ENCODE results near the gene HNF4A. TPM values are rescaled to one million over a fixed set of nuclear protein-coding genes. Genes with fewer than 3 reads are reported as not detected.

Gene HNF4A
- total and polyA plus RNA-seq, 2 of the 13 experiments (the other 11 are each of a cell fraction or from before 2014, with no cell fraction given): 80.9 to 169 TPM

GRCh38 chr20:44477151-44477550 is 121.7 kb downstream of the HNF4A start:
- no peak for ATAC-seq
- Histone ChIP-seq H3K79me2 (ENCODE audit: insufficient read depth, low read length) (peaks cover 12% of the 10 kb centered on the region), H2AFZ (ENCODE audit: low read length) (no peak overlapping the region), H3K27me3 (ENCODE audit: control insufficient read depth in 1 of 2, insufficient read depth in 2 of 2, low read length in 2 of 2) (no peaks in the 10 kb centered on the region; a peak in 1 of 5 replicates), H3K4me3 (replicated peaks in 1 of 3; ENCODE audit: insufficient read depth in 1 of 3, low read depth in 2 of 3, low read length in 3 of 3) (no peak overlapping the region; a peak in 1 of 6 replicates), H3K4me2 (ENCODE audit: low read depth, low read length) (peak overlapping the region; percentile 99), H3K36me3 (replicated peaks in 1 of 2; ENCODE audit: control insufficient read depth in 1 of 2, insufficient read depth in 2 of 2, low read length in 2 of 2) (peaks cover 8 to 23% of the 10 kb centered on the region in 2 experiments), H3K9ac (ENCODE audit: insufficient read depth, low read depth, low read length) (no peak overlapping the region), H3K27ac (ENCODE audit: extremely low read length, insufficient read depth, low read length) (no peak overlapping the region), H4K20me1 (ENCODE audit: insufficient read depth, low read length) (no peaks in the 10 kb centered on the region), H3K4me1 (ENCODE audit: insufficient read depth, low read length) (peaks cover 33% of the 10 kb centered on the region), H3K9me3 (ENCODE audit: low read length) (no peaks in the 10 kb centered on the region)
- no peak for DNase-seq (ENCODE audit: low spot score)
- in situ Hi-C loops (cut with HindIII; ENCODE audit: extremely low pct_ligation_motif_present, low pct_unique_long_range_greater_than_20kb) (loop anchor here (5.0 to 10.0 kb wide), 2 partner anchors 130 to 362 kb away; no protein-coding TSS in a partner anchor), intact Hi-C loops (cut with micrococcal nuclease; ENCODE audit: unreplicated experiment) (no loop called here)
- CTCF ChIA-PET (ENCODE audit: low intra/inter-chr PET ratio, low total read pairs): no interaction called here
- POLR2A ChIA-PET: interaction anchor here (1.1 to 3.3 kb wide), 4 partner anchors 10 to 175 kb away, joined by 3 to 19 read pairs (median 3); no protein-coding TSS in a partner anchor
- WGBS (ENCODE audit: low lambda C conversion rate): 91% methylated on average over 3 of the region's 3 CpGs
- FAIRE-seq: no peak
- no TSS peak for BruUV-seq (replicated peaks)
- no peak for TF ChIP-seq JUNB (CRISPR knock-in tag; IDR thresholded peaks at IDR 0.05; ENCODE audit: borderline replicate concordance)
- no peak for TF ChIP-seq TBX2 (CRISPR knock-in tag; IDR thresholded peaks at IDR 0.05; ENCODE audit: borderline replicate concordance)
- TF ChIP-seq ZNF670 (CRISPR knock-in tag; IDR thresholded peaks at IDR 0.05; ENCODE audit: borderline replicate concordance): no peak
- TF ChIP-seq ZNF362 (CRISPR knock-in tag; IDR thresholded peaks at IDR 0.05; ENCODE audit: borderline replicate concordance): no peak
- 0 out of 2 replicates have a peak, but pooled peaks have one; percentile 18 for TF ChIP-seq ZNF788 (CRISPR knock-in tag; IDR thresholded peaks at IDR 0.05; ENCODE audit: borderline replicate concordance)

GRCh38 chr20:44478206-44478605 is 122.7 kb downstream of the HNF4A start:
- Histone ChIP-seq H2AFZ (ENCODE audit: low read length) (no peak overlapping the region), H3K9ac (ENCODE audit: insufficient read depth, low read depth, low read length) (no peak overlapping the region), H3K27me3 (ENCODE audit: control insufficient read depth in 1 of 2, insufficient read depth in 2 of 2, low read length in 2 of 2) (no peaks in the 10 kb centered on the region; a peak in 1 of 5 replicates), H3K27ac (ENCODE audit: extremely low read length, insufficient read depth, low read length) (no peak overlapping the region), H4K20me1 (ENCODE audit: insufficient read depth, low read length) (no peaks in the 10 kb centered on the region), H3K9me3 (ENCODE audit: low read length) (no peaks in the 10 kb centered on the region), H3K36me3 (replicated peaks in 1 of 2; ENCODE audit: control insufficient read depth in 1 of 2, insufficient read depth in 2 of 2, low read length in 2 of 2) (peaks cover 10 to 25% of the 10 kb centered on the region in 2 experiments), H3K79me2 (ENCODE audit: insufficient read depth, low read length) (peaks cover 12% of the 10 kb centered on the region), H3K4me1 (ENCODE audit: insufficient read depth, low read length) (peaks cover 27% of the 10 kb centered on the region), H3K4me3 (replicated peaks in 1 of 3; ENCODE audit: insufficient read depth in 1 of 3, low read depth in 2 of 3, low read length in 3 of 3) (no peak overlapping the region), H3K4me2 (ENCODE audit: low read depth, low read length) (no peak overlapping the region)
- in situ Hi-C loops (cut with HindIII; ENCODE audit: extremely low pct_ligation_motif_present, low pct_unique_long_range_greater_than_20kb): loop anchor here (5.0 to 10.0 kb wide), 2 partner anchors 129 to 363 kb away; no protein-coding TSS in a partner anchor
- WGBS (ENCODE audit: low lambda C conversion rate): 92% methylated on average over 6 of the region's 6 CpGs
- intact Hi-C loops (cut with micrococcal nuclease; ENCODE audit: unreplicated experiment): no loop called here
- ATAC-seq (no peak), DNase-seq (ENCODE audit: low spot score) (no peak), FAIRE-seq (no peak)
- ChIA-PET CTCF (ENCODE audit: low intra/inter-chr PET ratio, low total read pairs) (no interaction called here), POLR2A (interaction anchor here (1.1 to 3.3 kb wide), 2 partner anchors 45 to 131 kb away, joined by 3 to 19 read pairs; no protein-coding TSS in a partner anchor)
- no TSS peak for BruUV-seq (replicated peaks)
- TF ChIP-seq ZNF160 (CRISPR knock-in tag; IDR thresholded peaks at IDR 0.05): no peak
- TF ChIP-seq BCLAF1 (IDR thresholded peaks at IDR 0.05): no peak
- no peak for TF ChIP-seq IRF1 (CRISPR knock-in tag; IDR thresholded peaks at IDR 0.05; ENCODE audit: low read depth)
- TF ChIP-seq ATF2 (CRISPR knock-in tag; IDR thresholded peaks at IDR 0.05): no peak
- TF ChIP-seq ARNTL (CRISPR knock-in tag; IDR thresholded peaks at IDR 0.05): no peak
- TF ChIP-seq CHD4 (IDR thresholded peaks at IDR 0.05; ENCODE audit: borderline replicate concordance, low read length): no peak
